ENCODE results near the gene DNAH2.

Gene DNAH2

GRCh38 chr17:7873051-7873450 is 155.5 kb downstream of the DNAH2 start:
- no peak for DNase-seq (ENCODE audit: low read depth)
- no peak overlapping the region for H3K4me3 ChIP-seq (ENCODE audit: low read length)
- TF ChIP-seq, protein P1, sequence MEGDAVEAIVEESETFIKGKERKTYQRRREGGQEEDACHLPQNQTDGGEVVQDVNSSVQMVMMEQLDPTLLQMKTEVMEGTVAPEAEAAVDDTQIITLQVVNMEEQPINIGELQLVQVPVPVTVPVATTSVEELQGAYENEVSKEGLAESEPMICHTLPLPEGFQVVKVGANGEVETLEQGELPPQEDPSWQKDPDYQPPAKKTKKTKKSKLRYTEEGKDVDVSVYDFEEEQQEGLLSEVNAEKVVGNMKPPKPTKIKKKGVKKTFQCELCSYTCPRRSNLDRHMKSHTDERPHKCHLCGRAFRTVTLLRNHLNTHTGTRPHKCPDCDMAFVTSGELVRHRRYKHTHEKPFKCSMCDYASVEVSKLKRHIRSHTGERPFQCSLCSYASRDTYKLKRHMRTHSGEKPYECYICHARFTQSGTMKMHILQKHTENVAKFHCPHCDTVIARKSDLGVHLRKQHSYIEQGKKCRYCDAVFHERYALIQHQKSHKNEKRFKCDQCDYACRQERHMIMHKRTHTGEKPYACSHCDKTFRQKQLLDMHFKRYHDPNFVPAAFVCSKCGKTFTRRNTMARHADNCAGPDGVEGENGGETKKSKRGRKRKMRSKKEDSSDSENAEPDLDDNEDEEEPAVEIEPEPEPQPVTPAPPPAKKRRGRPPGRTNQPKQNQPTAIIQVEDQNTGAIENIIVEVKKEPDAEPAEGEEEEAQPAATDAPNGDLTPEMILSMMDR (IDR thresholded peaks at IDR 0.05; ENCODE audit: insufficient read depth, low read depth, low read length, missing control alignments) = no peak

GRCh38 chr17:7875804-7876370 is 158.3 kb downstream of the DNAH2 start:
- no peak for DNase-seq (ENCODE audit: low read depth)
- TF ChIP-seq, protein P1 (IDR thresholded peaks at IDR 0.05; ENCODE audit: insufficient read depth, low read depth, low read length, missing control alignments) = no peak
- H3K4me3 ChIP-seq (ENCODE audit: low read length) = no peak overlapping the region

DNA sequence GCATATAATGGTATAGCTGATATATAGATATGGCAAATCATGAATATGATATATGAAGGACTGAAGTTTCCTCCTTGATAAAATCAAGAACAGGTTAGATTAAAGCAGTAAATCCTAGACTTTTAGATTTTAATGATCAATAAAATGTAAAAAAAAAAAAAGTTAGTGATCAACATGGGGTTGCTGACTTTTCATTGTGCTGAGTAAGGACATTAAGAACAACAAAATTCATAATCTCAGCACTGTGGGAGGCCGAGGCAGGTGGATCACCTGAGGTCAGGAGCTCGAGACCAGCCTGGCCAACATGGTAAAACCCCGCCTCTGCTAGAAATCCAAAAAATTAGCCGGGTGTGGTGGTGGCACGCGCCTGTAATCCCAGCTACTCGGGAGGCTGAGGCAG is 160.7 kb downstream of the DNAH2 start:
- TF ChIP-seq, protein P1 (IDR thresholded peaks at IDR 0.05; ENCODE audit: insufficient read depth, low read depth, low read length, missing control alignments) = no peak
- H3K4me3 ChIP-seq (ENCODE audit: low read length) = no peak overlapping the region
- DNase-seq (ENCODE audit: low read depth) = no peak

- no peak for DNase-seq (ENCODE audit: low read depth)
- TF ChIP-seq, protein P1 (IDR thresholded peaks at IDR 0.05; ENCODE audit: insufficient read depth, low read depth, low read length, missing control alignments) = no peak
- no peak overlapping the region for H3K4me3 ChIP-seq (ENCODE audit: low read length)
Observed at GRCh38 chr17:7880076-7880868, 162.7 kb downstream of the DNAH2 start.

GRCh38 chr17:7881276-7882054 is 163.9 kb downstream of the DNAH2 start:
- TF ChIP-seq, protein P1 (IDR thresholded peaks at IDR 0.05; ENCODE audit: insufficient read depth, low read depth, low read length, missing control alignments) = no peak
- DNase-seq (ENCODE audit: low read depth) = no peak
- H3K4me3 ChIP-seq (ENCODE audit: low read length) = no peak overlapping the region

- H3K4me3 ChIP-seq (ENCODE audit: low read length) = no peak overlapping the region
- TF ChIP-seq, protein P1 (IDR thresholded peaks at IDR 0.05; ENCODE audit: insufficient read depth, low read depth, low read length, missing control alignments) = no peak
- no peak for DNase-seq (ENCODE audit: low read depth)
Observed at GRCh38 chr17:7882068-7882467, 164.5 kb downstream of the DNAH2 start.

Data from epithelial cell of esophagus (primary cell).